CD4-positive, alpha-beta T cell (primary cell): ENCODE measurements around the gene SLMAP. TPM values are rescaled to one million over a fixed set of nuclear protein-coding genes. Genes with fewer than 3 reads are reported as not detected.
"Not testable (repeated sequence)": the region's sequence is repeated elsewhere in the genome, so short reads cannot be mapped to it uniquely, and the experiment has no call there.

Source experiments
- ATAC-seq: fragments of 200-7000 bp; cut with Tn5 transposase; one replicate; pipeline ENCODE4 v1.10.0; 2022; ENCODE audit warnings: mild to moderate bottlenecking; ENCODE audit not compliant: poor library complexity
- CTCF ChIA-PET: fragments of 350-600 bp; sonication (Branson Sonifier 250); formaldehyde crosslinking; loops from one replicate; lab custom pipeline; 2021; ENCODE audit warnings: antibody characterized with exemption, inconsistent platforms; lab: Charles Lee
- POLR2A ChIA-PET: fragments of 350-600 bp; sonication (Branson Sonifier 250); formaldehyde crosslinking; loops from one replicate; lab custom pipeline; 2021; ENCODE audit warnings: antibody characterized with exemption, inconsistent platforms; lab: Charles Lee
- DNase-seq, 14 experiments: peaks; one replicate each; pipeline ENCODE4 v3.0.0-alpha.2; 2013 to 2020; ENCODE audit warnings: mixed read lengths in 2 of 14
- H3K27ac ChIP-seq, 2 donors: one replicate each; pipeline versions ENCODE4 v1.5.1 to v1.7.0; 2013; ENCODE audit warnings: low read length in 2 of 2, low read depth in 1 of 2, mild to moderate bottlenecking in 1 of 2
- H3K27me3 ChIP-seq, 2 experiments: 1 replicate in 1 of 2; 2 replicates in 1 of 2; pipeline versions ENCODE4 v1.6.1 to v1.7.0; 2013; ENCODE audit warnings: low read length in 2 of 2, control low read depth in 1 of 2, mild to moderate bottlenecking in 1 of 2, moderate library complexity in 1 of 2; ENCODE audit not compliant: insufficient read depth in 2 of 2, control insufficient read depth in 1 of 2
- H3K36me3 ChIP-seq: one replicate; pipeline ENCODE4 v1.6.1; 2013; ENCODE audit warnings: low read length, control low read depth; ENCODE audit not compliant: insufficient read depth
- H3K4me1 ChIP-seq: one replicate; pipeline ENCODE4 v1.6.1; 2013; ENCODE audit warnings: low read length, control low read depth; ENCODE audit not compliant: insufficient read depth
- H3K4me3 ChIP-seq: one replicate; pipeline ENCODE4 v1.5.1; 2013; ENCODE audit warnings: mild to moderate bottlenecking, low read length, moderate library complexity
- H3K9me3 ChIP-seq, 2 experiments: 1 replicate in 1 of 2; 2 replicates in 1 of 2; pipeline versions ENCODE4 v1.6.1 to v1.7.0; 2013; ENCODE audit warnings: low read length in 2 of 2, mild to moderate bottlenecking in 2 of 2, control low read depth in 1 of 2, moderate library complexity in 1 of 2; ENCODE audit not compliant: control insufficient read depth in 1 of 2, insufficient read depth in 1 of 2
- H3K27ac Mint-ChIP-seq: one replicate; pipeline ENCODE4 v1.8.0; 2020; ENCODE audit warnings: mixed read lengths
- H3K27me3 Mint-ChIP-seq: one replicate; pipeline ENCODE4 v1.8.0; 2021; ENCODE audit warnings: mixed read lengths
- H3K36me3 Mint-ChIP-seq: one replicate; pipeline ENCODE4 v1.8.0; 2021; ENCODE audit warnings: low read depth, mixed read lengths
- H3K4me1 Mint-ChIP-seq: one replicate; pipeline ENCODE4 v1.8.0; 2021; ENCODE audit warnings: low read depth, mixed read lengths
- H3K4me3 Mint-ChIP-seq: one replicate; pipeline ENCODE4 v1.8.0; 2020; ENCODE audit warnings: mild to moderate bottlenecking, mixed read lengths
- H3K9me3 Mint-ChIP-seq: one replicate; pipeline ENCODE4 v1.8.0; 2020; ENCODE audit warnings: mixed read lengths
- CTCF ChIP-seq: fragments of 200-600 bp; IDR thresholded peaks from one replicate; pipeline ENCODE4 v1.8.0; 2022; ENCODE audit warnings: antibody characterized with exemption, mild to moderate bottlenecking
- intact Hi-C, 2 experiments: fragments of 100-400 bp; cut with DNase I in 1 of 2; cut with micrococcal nuclease in 1 of 2; formaldehyde crosslinking; loops; one replicate each; pipeline versions ENCODE4 v1.15.1 to v1.9.0; 2023 to 2025; cut with DNase I, micrococcal nuclease
- total RNA-seq, 174 experiments: library from RNA in 2 of 174; stranded (reverse) in 2 of 174; gene quantifications; one replicate each; pipeline ENCODE4 v1.2.3 and lab custom pipeline; 2021 to 2026

SLMAP gene
- total RNA-seq, 2 experiments from 2014 or later, result 51.3 to 52.2 TPM

GRCh38 chr3:57877116-57877515, 121.0 kb downstream of the SLMAP start:
- no peak for TF ChIP-seq CTCF
- H3K4me1 ChIP-seq, result no peaks in the 10 kb centered on the region
- ATAC-seq, result no peak
- no peak overlapping the region for H3K27ac Mint-ChIP-seq
- POLR2A ChIA-PET, result interaction anchor here (0.6 kb wide), 1 partner anchor 1024 kb away, joined by 3 read pairs; no protein-coding TSS in a partner anchor
- H3K27me3 ChIP-seq, result no peaks in the 10 kb centered on the region
- H3K9me3 ChIP-seq, result no peaks in the 10 kb centered on the region
- H3K4me3 Mint-ChIP-seq, result no peak overlapping the region
- no peak overlapping the region for H3K4me3 ChIP-seq
- H3K27me3 Mint-ChIP-seq, result no peaks in the 10 kb centered on the region
- H3K9me3 Mint-ChIP-seq, result no peaks in the 10 kb centered on the region
- intact Hi-C loops, result no loop called here
- CTCF ChIA-PET, result no interaction called here
- H3K36me3 Mint-ChIP-seq, result peaks cover 36% of the 10 kb centered on the region
- no peak overlapping the region for H3K27ac ChIP-seq
- peaks cover 11% of the 10 kb centered on the region for H3K36me3 ChIP-seq
- DNase-seq, result no peak
- H3K4me1 Mint-ChIP-seq, result no peaks in the 10 kb centered on the region

- intact Hi-C loops, H3K27ac ChIP-seq, H3K36me3 ChIP-seq, H3K27me3 ChIP-seq, ATAC-seq, H3K4me1 Mint-ChIP-seq, H3K9me3 Mint-ChIP-seq, POLR2A ChIA-PET, CTCF ChIA-PET, H3K4me1 ChIP-seq, H3K27me3 Mint-ChIP-seq, H3K4me3 Mint-ChIP-seq, H3K27ac Mint-ChIP-seq, H3K4me3 ChIP-seq, DNase-seq, H3K9me3 ChIP-seq: not testable (repeated sequence)
- H3K36me3 Mint-ChIP-seq, result peaks cover 46% of the 10 kb centered on the region
These were observed 128.3 kb downstream of the SLMAP start for GRCh38 chr3:57884436-57884835.

GRCh38 chr3:57889807-57890206, 133.7 kb downstream of the SLMAP start:
- TF ChIP-seq CTCF, result no peak
- H3K27me3 ChIP-seq, result no peaks in the 10 kb centered on the region
- H3K4me3 Mint-ChIP-seq, result no peak overlapping the region
- peaks cover 38% of the 10 kb centered on the region for H3K36me3 Mint-ChIP-seq
- no peaks in the 10 kb centered on the region for H3K4me1 ChIP-seq
- no peaks in the 10 kb centered on the region for H3K4me1 Mint-ChIP-seq
- intact Hi-C loops, result no loop called here
- H3K27me3 Mint-ChIP-seq, result no peaks in the 10 kb centered on the region
- no peak overlapping the region for H3K4me3 ChIP-seq
- H3K9me3 Mint-ChIP-seq, result no peaks in the 10 kb centered on the region
- ChIA-PET POLR2A (no interaction called here), CTCF (no interaction called here)
- no peak overlapping the region for H3K27ac Mint-ChIP-seq
- peaks cover 1% of the 10 kb centered on the region for H3K36me3 ChIP-seq
- no peaks in the 10 kb centered on the region for H3K9me3 ChIP-seq
- DNase-seq (no peak), ATAC-seq (no peak)
- no peak overlapping the region for H3K27ac ChIP-seq

GRCh38 chr3:57890874-57891273, 134.8 kb downstream of the SLMAP start:
- H3K36me3 ChIP-seq, result peaks cover 5% of the 10 kb centered on the region
- ChIA-PET POLR2A (interaction anchor here (0.5 kb wide), 1 partner anchor 11 kb away, joined by 5 read pairs; no protein-coding TSS in a partner anchor), CTCF (no interaction called here)
- Mint-ChIP-seq H3K27ac (no peak overlapping the region), H3K4me1 (no peaks in the 10 kb centered on the region), H3K36me3 (peaks cover 34% of the 10 kb centered on the region), H3K27me3 (no peaks in the 10 kb centered on the region), H3K9me3 (no peaks in the 10 kb centered on the region), H3K4me3 (no peak overlapping the region)
- H3K27me3 ChIP-seq, result no peaks in the 10 kb centered on the region
- no peak overlapping the region for H3K27ac ChIP-seq
- DNase-seq (no peak), ATAC-seq (no peak)
- TF ChIP-seq CTCF, result no peak
- H3K4me3 ChIP-seq, result no peak overlapping the region
- H3K9me3 ChIP-seq, result no peaks in the 10 kb centered on the region
- intact Hi-C loops, result no loop called here
- no peaks in the 10 kb centered on the region for H3K4me1 ChIP-seq
